ENCODE measurements around the gene GMDS. TPM values are rescaled to one million over a fixed set of nuclear protein-coding genes. Genes with fewer than 3 reads are reported as not detected.

The GMDS gene
- total RNA-seq, 1 donor from 2014 or later = 27.0 TPM

- TF ChIP-seq CTCF (IDR thresholded peaks at IDR 0.05; ENCODE audit: insufficient read depth, low read length, poor library complexity, severe bottlenecking) = peak; percentile 33
- DNase-seq (ENCODE audit: low read depth) = no peak
These were observed 641.0 kb downstream of the GMDS start for GRCh38 chr6:1604158-1605003.

GRCh38 chr6:1603708-1604107, 641.7 kb downstream of the GMDS start:
- no peak for TF ChIP-seq CTCF (IDR thresholded peaks at IDR 0.05; ENCODE audit: insufficient read depth, low read length, poor library complexity, severe bottlenecking)
- Histone ChIP-seq H3K4me3 (ENCODE audit: low read depth, low read length) (no peak overlapping the region), H3K27me3 (ENCODE audit: control insufficient read depth, insufficient read depth, low read length) (peaks cover 36% of the 10 kb centered on the region), H3K36me3 (ENCODE audit: control insufficient read depth, insufficient read depth, low read length) (no peaks in the 10 kb centered on the region)
- DNase-seq (ENCODE audit: low read depth) = no peak

More at GRCh38 chr6:1604158-1605003, 641.0 kb downstream of the GMDS start:
- Histone ChIP-seq H3K4me3 (ENCODE audit: low read depth, low read length) (peak overlapping the region; percentile 38), H3K36me3 (ENCODE audit: control insufficient read depth, insufficient read depth, low read length) (no peaks in the 10 kb centered on the region), H3K27me3 (ENCODE audit: control insufficient read depth, insufficient read depth, low read length) (peaks cover 36% of the 10 kb centered on the region)

- Histone ChIP-seq H3K36me3 (ENCODE audit: control insufficient read depth, insufficient read depth, low read length) (no peaks in the 10 kb centered on the region), H3K27me3 (ENCODE audit: control insufficient read depth, insufficient read depth, low read length) (peaks cover 26% of the 10 kb centered on the region), H3K4me3 (ENCODE audit: low read depth, low read length) (no peak overlapping the region)
- no peak for TF ChIP-seq CTCF (IDR thresholded peaks at IDR 0.05; ENCODE audit: insufficient read depth, low read length, poor library complexity, severe bottlenecking)
- no peak for DNase-seq (ENCODE audit: low read depth)
These were observed 643.2 kb downstream of the GMDS start for GRCh38 chr6:1602049-1602713.

GRCh38 chr6:1601158-1602048, 644.0 kb downstream of the GMDS start:
- DNase-seq (ENCODE audit: low read depth) = no peak
- H3K36me3 ChIP-seq (ENCODE audit: control insufficient read depth, insufficient read depth, low read length) = no peaks in the 10 kb centered on the region
- H3K4me3 ChIP-seq (ENCODE audit: low read depth, low read length) = no peak overlapping the region
- peaks cover 24% of the 10 kb centered on the region for H3K27me3 ChIP-seq (ENCODE audit: control insufficient read depth, insufficient read depth, low read length)
- no peak for TF ChIP-seq CTCF (IDR thresholded peaks at IDR 0.05; ENCODE audit: insufficient read depth, low read length, poor library complexity, severe bottlenecking)

GRCh38 chr6:1600764-1601157, 644.6 kb downstream of the GMDS start:
- TF ChIP-seq CTCF (IDR thresholded peaks at IDR 0.05; ENCODE audit: insufficient read depth, low read length, poor library complexity, severe bottlenecking) = no peak
- peaks cover 24% of the 10 kb centered on the region for H3K27me3 ChIP-seq (ENCODE audit: control insufficient read depth, insufficient read depth, low read length)
- DNase-seq (ENCODE audit: low read depth) = no peak
- no peak overlapping the region for H3K4me3 ChIP-seq (ENCODE audit: low read depth, low read length)
- no peaks in the 10 kb centered on the region for H3K36me3 ChIP-seq (ENCODE audit: control insufficient read depth, insufficient read depth, low read length)

Data from kidney epithelial cell (primary cell).